Type B pancreatic cell (in vitro differentiated cells): ENCODE measurements around the gene TRAPPC10. TPM values are rescaled to one million over a fixed set of nuclear protein-coding genes. Genes with fewer than 3 reads are reported as not detected.

Experiments
- DNase-seq: peaks from one replicate; pipeline ENCODE4 v3.0.0; 2021; ENCODE audit warnings: mixed read lengths; ENCODE audit not compliant: unreplicated experiment; ENCODE audit errors: extremely low spot score
- H3K27ac Mint-ChIP-seq: 2 replicates; pipeline ENCODE4 v1.8.0; 2021; ENCODE audit warnings: mild to moderate bottlenecking, mixed read lengths
- H3K27me3 Mint-ChIP-seq: 2 replicates; pipeline ENCODE4 v1.8.0; 2021; ENCODE audit warnings: mixed read lengths
- H3K36me3 Mint-ChIP-seq: 2 replicates; pipeline ENCODE4 v1.8.0; 2021; ENCODE audit warnings: mixed read lengths
- H3K4me1 Mint-ChIP-seq: one replicate; pipeline ENCODE4 v1.8.0; 2021; ENCODE audit warnings: mixed read lengths; ENCODE audit not compliant: unreplicated experiment
- H3K4me3 Mint-ChIP-seq: 2 replicates; pipeline ENCODE4 v1.8.0; 2021; ENCODE audit warnings: mild to moderate bottlenecking, mixed read lengths
- H3K9me3 Mint-ChIP-seq: 2 replicates; pipeline ENCODE4 v1.8.0; 2021; ENCODE audit warnings: mixed read lengths
- CTCF ChIP-seq: fragments of 200-600 bp; sonication (generic); conservative IDR thresholded peaks from 2 replicates; pipeline ENCODE4 v1.5.0; 2021; ENCODE audit warnings: antibody characterized with exemption, mild to moderate bottlenecking
- total RNA-seq: library from RNA; stranded (reverse); gene quantifications from 2 replicates; pipeline ENCODE4 v1.2.1, GENCODE V29; 2021; ENCODE audit warnings: low replicate concordance

Gene TRAPPC10
- total RNA-seq, 1 donor from 2014 or later: 33.7 TPM

DNA sequence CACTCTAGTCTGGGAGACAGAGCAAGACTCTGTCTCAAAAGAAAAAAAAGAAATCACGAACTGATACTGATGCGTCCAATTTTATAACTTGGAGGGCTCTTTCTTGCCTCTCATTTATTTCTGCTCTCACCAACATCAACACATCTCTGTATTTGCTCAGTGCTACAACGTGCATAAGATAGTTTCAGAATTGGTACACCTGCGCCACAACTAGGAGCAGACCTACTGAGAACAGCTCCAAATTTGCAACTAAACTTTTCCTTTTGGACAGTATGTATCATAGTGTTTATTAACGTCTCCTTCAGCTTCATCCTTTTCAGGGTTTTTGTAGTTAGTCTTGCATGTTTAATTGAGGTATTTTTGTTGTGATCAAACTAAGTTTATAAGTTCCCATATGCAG lies 27.7 kb downstream of the TRAPPC10 start:
- H3K4me1 Mint-ChIP-seq: no peaks in the 10 kb centered on the region
- no peaks in the 10 kb centered on the region for H3K9me3 Mint-ChIP-seq
- TF ChIP-seq CTCF: no peak
- no peak overlapping the region for H3K4me3 Mint-ChIP-seq
- DNase-seq: no peak
- no peak overlapping the region for H3K27ac Mint-ChIP-seq
- H3K36me3 Mint-ChIP-seq: peaks cover 12% of the 10 kb centered on the region
- no peaks in the 10 kb centered on the region for H3K27me3 Mint-ChIP-seq

- no peak overlapping the region for H3K4me3 Mint-ChIP-seq
- no peak for DNase-seq
- no peaks in the 10 kb centered on the region for H3K4me1 Mint-ChIP-seq
- peaks cover 7% of the 10 kb centered on the region for H3K36me3 Mint-ChIP-seq
- TF ChIP-seq CTCF: no peak
- no peaks in the 10 kb centered on the region for H3K27me3 Mint-ChIP-seq
- H3K9me3 Mint-ChIP-seq: no peaks in the 10 kb centered on the region
- H3K27ac Mint-ChIP-seq: no peak overlapping the region
Observed at GRCh38 chr21:44043613-44044012, 31.5 kb downstream of the TRAPPC10 start.

- Mint-ChIP-seq H3K27me3 (no peaks in the 10 kb centered on the region), H3K27ac (no peak overlapping the region), H3K4me3 (no peak overlapping the region), H3K36me3 (peaks cover 10% of the 10 kb centered on the region), H3K4me1 (peaks cover 8% of the 10 kb centered on the region), H3K9me3 (no peaks in the 10 kb centered on the region)
- no peak for TF ChIP-seq CTCF
- DNase-seq: no peak
Observed at GRCh38 chr21:44046734-44047133, 34.6 kb downstream of the TRAPPC10 start.

GRCh38 chr21:44047996-44048560 lies 36.0 kb downstream of the TRAPPC10 start:
- no peak for DNase-seq
- Mint-ChIP-seq H3K27ac (no peak overlapping the region), H3K27me3 (no peaks in the 10 kb centered on the region), H3K36me3 (peaks cover 10% of the 10 kb centered on the region), H3K9me3 (no peaks in the 10 kb centered on the region), H3K4me1 (peaks cover 14% of the 10 kb centered on the region), H3K4me3 (no peak overlapping the region)
- TF ChIP-seq CTCF: no peak

- Mint-ChIP-seq H3K27me3 (no peaks in the 10 kb centered on the region), H3K4me1 (peaks cover 20% of the 10 kb centered on the region), H3K9me3 (no peaks in the 10 kb centered on the region), H3K36me3 (peaks cover 13% of the 10 kb centered on the region), H3K27ac (no peak overlapping the region), H3K4me3 (no peak overlapping the region)
- no peak for TF ChIP-seq CTCF
- no peak for DNase-seq
Observed at GRCh38 chr21:44049182-44049581, 37.1 kb downstream of the TRAPPC10 start.

GRCh38 chr21:44049606-44050005 lies 37.5 kb downstream of the TRAPPC10 start:
- Mint-ChIP-seq H3K36me3 (peaks cover 12% of the 10 kb centered on the region), H3K27ac (no peak overlapping the region), H3K4me3 (no peak overlapping the region), H3K9me3 (no peaks in the 10 kb centered on the region), H3K4me1 (peaks cover 22% of the 10 kb centered on the region), H3K27me3 (no peaks in the 10 kb centered on the region)
- TF ChIP-seq CTCF: no peak
- DNase-seq: no peak
